HG02973 (cell line): ENCODE measurements around the gene AREL1.

Experiments used
- ATAC-seq: cut with Tn5 transposase; IDR thresholded peaks from one replicate; pipeline ENCODE4 v1.9.1; 2021; ENCODE audit warnings: moderate library complexity; ENCODE audit not compliant: unreplicated experiment

The AREL1 gene

DNA sequence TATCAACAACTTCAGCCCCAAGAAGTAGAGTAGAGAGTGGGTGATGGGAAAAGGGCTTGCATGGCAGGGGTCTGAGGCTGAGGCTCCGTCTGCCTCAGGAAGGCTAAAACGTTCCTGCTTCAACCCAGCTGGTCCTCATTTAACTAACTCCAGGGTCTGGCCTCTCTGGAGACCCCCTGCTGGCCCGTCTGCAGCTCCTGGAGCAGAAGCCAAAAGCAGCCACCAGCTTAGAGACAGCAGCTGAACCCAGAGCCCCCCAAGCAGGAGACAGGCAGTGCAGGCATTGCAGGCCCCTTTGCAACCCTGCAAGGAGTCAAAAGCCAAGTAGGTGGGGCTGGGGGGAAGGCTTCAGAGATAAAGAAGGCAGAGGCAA lies 75.7 kb downstream of the AREL1 start:
- no peak for ATAC-seq

DNA sequence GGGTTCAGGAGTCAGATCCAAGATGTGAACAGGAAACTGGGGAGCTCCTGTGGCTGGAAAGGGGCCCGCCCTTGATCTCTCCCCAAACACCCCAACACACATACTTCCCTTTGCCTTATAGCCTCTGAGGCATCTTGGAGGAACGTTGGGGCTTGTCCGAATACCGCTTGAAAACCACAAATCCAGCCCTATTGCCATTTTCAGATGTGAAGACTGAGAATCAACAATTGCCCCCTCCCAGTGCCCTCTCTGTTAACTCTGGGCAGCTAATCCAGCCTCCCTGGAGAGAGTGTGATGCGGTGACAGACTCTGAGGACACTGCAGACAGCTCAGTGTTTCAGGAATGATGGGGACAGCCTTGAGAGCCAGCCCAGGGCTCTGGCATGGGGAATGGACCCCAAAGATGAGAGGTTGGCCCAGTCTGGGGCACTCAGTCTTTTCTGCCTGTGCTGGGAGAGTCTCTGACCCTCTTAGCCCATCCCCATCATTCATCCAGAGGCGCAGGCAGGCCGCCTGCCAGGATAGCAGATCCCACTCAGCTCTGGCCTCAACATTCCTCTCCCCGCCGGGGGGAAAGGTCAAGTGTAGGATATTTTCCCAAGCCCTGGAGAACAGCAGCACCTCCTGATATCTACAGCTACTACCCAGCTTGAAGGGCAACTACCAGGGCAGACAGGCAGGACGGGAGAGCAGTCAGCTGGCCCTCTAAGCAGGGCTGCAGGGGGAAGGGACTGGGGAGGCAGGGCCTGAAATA lies 76.3 kb downstream of the AREL1 start:
- ATAC-seq, result no peak

- no peak for ATAC-seq
These were observed 77.0 kb downstream of the AREL1 start for GRCh38 chr14:74635847-74636246.

DNA sequence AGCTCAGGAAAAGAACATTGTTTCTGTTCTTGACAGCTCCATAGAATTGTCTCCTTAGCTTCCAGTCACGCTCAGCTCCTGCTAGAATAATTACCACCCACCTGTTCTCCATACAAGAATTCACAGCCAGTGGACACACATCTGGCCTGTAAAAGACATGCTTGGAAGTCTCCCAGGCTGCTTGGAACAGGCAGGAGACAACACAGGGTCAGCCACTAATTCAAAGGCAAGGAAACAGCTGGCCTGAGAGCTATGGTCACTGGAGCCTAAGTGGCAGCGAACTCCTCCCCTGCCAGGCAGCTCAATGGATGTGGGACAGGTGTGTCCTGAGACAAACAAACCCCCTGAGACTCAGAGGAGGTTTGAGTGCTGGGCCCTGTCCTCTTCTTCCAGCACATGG lies 77.9 kb downstream of the AREL1 start:
- ATAC-seq, result no peak

- no peak for ATAC-seq
These were observed 78.4 kb downstream of the AREL1 start for GRCh38 chr14:74634481-74634880.

- ATAC-seq, result no peak
These were observed 81.8 kb downstream of the AREL1 start for GRCh38 chr14:74630881-74631690.

DNA sequence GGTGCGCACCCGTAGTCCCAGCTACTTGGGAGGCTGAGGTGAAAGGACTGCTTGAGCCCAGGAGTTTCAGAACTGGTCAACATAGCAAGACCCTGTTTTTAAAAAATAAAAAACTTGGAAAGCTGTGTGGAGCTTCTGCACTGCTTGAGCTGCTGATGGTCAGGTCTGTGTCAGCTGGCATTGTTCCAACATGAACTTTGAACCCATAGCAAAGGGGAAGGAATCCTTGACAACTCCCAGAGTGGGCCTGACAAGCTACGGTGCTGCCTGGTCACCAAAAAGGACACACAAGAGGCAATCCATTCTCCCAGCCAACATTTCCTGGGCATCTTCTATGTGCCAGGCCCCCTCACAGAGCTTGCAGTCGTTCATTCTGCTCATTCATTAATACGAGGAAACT lies 84.5 kb downstream of the AREL1 start:
- ATAC-seq, result no peak

GRCh38 chr14:74627076-74627475 lies 85.8 kb downstream of the AREL1 start:
- no peak for ATAC-seq

GRCh38 chr14:74622257-74622656 lies 90.6 kb downstream of the AREL1 start:
- no peak for ATAC-seq

DNA sequence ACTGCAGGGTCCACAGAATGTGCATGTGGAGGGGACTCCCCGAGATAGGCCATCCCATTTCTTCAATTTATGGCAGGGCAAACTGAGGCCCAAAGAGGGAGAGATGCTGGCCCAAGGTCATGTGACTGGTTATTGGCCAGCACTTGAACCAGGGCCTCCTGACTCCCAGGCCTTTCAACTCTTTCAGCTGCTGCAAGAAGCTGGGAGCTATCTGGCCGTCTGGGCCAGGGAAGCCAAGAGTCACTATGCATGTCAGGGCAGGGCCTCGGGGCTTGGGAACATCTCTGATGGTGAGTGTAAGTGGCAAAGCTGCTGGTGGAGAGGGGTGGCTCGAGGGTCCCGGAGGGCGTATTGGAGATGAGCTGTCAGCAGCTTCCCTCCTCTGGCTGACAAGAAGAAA lies 91.3 kb downstream of the AREL1 start:
- no peak for ATAC-seq

DNA sequence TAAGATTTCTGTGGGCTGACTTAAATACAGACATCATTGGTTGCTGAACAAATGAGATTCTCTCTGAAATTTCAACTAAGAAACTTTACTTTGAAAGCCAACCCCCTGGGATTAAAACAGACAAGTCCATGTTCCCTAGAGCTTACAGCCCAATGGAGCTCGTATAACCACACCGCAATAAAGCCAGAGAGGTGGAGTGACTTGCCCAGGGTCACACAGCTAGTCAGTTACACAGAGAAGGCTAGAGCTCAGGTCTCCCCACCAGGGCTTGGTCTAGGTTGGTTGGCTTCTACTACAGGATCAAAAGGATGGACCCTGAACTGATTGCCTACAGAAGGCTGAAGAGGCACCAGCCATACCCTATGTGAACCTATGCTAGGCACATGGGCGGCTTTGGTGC lies 92.0 kb downstream of the AREL1 start:
- no peak for ATAC-seq

- no peak for ATAC-seq
These were observed 92.4 kb downstream of the AREL1 start for GRCh38 chr14:74620497-74620921.

- no peak for ATAC-seq
These were observed 93.2 kb downstream of the AREL1 start for GRCh38 chr14:74619672-74620131.

GRCh38 chr14:74618078-74618952 lies 94.6 kb downstream of the AREL1 start:
- ATAC-seq, result no peak

DNA sequence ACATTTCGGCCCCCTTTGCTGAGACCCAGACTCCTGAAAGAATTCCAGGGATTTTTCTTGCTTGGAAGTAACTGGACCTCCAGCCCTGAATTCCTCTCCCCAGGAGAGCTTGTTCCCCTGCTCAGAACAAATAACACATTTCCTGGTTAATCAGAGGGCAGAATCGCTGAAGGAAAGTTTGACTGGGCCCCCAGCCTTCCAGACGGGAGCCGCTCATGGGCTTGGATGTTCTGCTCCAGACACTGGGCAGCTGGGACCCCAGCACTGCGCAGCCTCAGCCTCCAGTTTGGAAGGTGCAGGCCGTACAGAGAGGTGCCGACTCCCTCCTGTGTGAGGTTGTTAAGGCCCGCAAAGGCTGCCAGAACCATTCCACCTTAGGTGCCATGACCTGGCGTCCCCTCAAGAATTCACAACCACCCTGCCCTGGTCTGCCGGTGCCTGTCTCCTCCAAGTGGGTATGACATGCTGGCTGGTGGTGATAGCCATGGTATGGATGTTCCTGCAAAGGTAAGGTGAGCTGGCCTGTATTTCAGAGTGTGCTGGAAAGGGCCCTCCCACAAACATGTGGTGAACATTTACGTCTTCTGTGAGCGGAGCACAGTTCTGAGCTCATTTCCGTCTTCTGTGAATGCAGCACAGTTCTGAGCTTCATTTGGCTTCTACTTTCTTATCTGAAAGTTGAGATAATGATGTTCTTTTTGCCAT lies 95.7 kb downstream of the AREL1 start:
- ATAC-seq, result no peak

DNA sequence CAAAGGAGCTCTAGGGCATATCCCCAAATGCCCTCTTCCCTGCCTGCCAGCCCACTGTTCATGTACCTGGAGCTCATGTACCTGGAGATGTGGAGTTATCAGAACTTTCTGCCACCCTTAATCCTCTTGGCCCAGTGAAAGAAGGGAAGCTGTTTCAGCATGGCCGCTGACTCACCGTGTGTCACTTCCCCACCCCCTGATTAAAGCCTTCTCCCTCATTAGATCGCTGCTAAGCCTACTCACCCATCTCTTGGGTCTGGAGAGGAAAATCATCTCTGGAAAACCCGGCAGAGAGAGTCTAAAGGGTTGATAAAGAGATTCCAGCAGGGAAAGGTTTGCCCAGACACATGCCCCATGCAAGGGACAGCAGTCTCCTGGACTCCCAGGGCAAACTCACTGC lies 96.4 kb downstream of the AREL1 start:
- ATAC-seq, result no peak

GRCh38 chr14:74615735-74616134 lies 97.1 kb downstream of the AREL1 start:
- no peak for ATAC-seq

- ATAC-seq, result no peak
These were observed 98.1 kb downstream of the AREL1 start for GRCh38 chr14:74614508-74615495.

GRCh38 chr14:74613211-74613914 lies 99.5 kb downstream of the AREL1 start:
- no peak for ATAC-seq
